MCF 10A (cell line): ENCODE measurements around the gene TAF4. TPM values are rescaled to one million over a fixed set of nuclear protein-coding genes. Genes with fewer than 3 reads are reported as not detected.

Experiments
- BruUV-seq: library from RNA; stranded (reverse); fragments of 400-500 nt; replicated peaks from 2 replicates; lab custom pipeline; 2021; lab: Mats Ljungman, UMichigan
- CTCF ChIA-PET: fragments of 300-600 bp; sonication (Branson Sonifier 250); formaldehyde crosslinking; extraction: SDS; loops from one replicate; lab custom pipeline; 2021; ENCODE audit warnings: antibody characterized with exemption, inconsistent platforms; lab: Yijun Ruan, JAX
- POLR2A ChIA-PET: fragments of 300-600, 350-650 bp; sonication (Branson Sonifier 250); formaldehyde crosslinking; extraction: SDS; loops from one replicate; lab custom pipeline; 2020; ENCODE audit warnings: antibody characterized with exemption, inconsistent platforms; lab: Yijun Ruan, JAX
- DNase-seq: peaks from one replicate; pipeline ENCODE4 v3.0.0-alpha.2; 2018; ENCODE audit not compliant: unreplicated experiment
- H3K27ac Mint-ChIP-seq: one replicate; pipeline ENCODE4 v1.8.0; 2022; ENCODE audit warnings: mild to moderate bottlenecking, low read depth, mixed read lengths; ENCODE audit not compliant: unreplicated experiment
- H3K27me3 Mint-ChIP-seq: one replicate; pipeline ENCODE4 v1.8.0; 2022; ENCODE audit warnings: mixed read lengths; ENCODE audit not compliant: insufficient read depth, unreplicated experiment
- H3K36me3 Mint-ChIP-seq: one replicate; pipeline ENCODE4 v1.8.0; 2022; ENCODE audit warnings: mild to moderate bottlenecking, moderate library complexity, mixed read lengths; ENCODE audit not compliant: insufficient read depth, unreplicated experiment
- H3K4me1 Mint-ChIP-seq: one replicate; pipeline ENCODE4 v1.8.0; 2022; ENCODE audit warnings: mixed read lengths; ENCODE audit not compliant: insufficient read depth, unreplicated experiment
- H3K4me3 Mint-ChIP-seq: one replicate; pipeline ENCODE4 v1.8.0; 2022; ENCODE audit warnings: mild to moderate bottlenecking, moderate library complexity, mixed read lengths; ENCODE audit not compliant: unreplicated experiment
- H3K9me3 Mint-ChIP-seq: one replicate; pipeline ENCODE4 v1.8.0; 2022; ENCODE audit warnings: mixed read lengths; ENCODE audit not compliant: unreplicated experiment
- intact Hi-C: fragments of 100-400 bp; cut with micrococcal nuclease; formaldehyde crosslinking; loops from 2 replicates; pipeline ENCODE4 v1.14.1; 2022
- total RNA-seq: library from RNA; stranded (reverse); gene quantifications from 2 replicates; pipeline ENCODE4 v1.2.3, GENCODE V29; 2022
- TF ChIP-seq, protein P1 (sequence below): fragments of 200-600 bp; IDR thresholded peaks from one replicate; pipeline ENCODE4 v1.8.0; 2022; ENCODE audit warnings: antibody characterized with exemption, mild to moderate bottlenecking; ENCODE audit not compliant: unreplicated experiment

The TAF4 gene
- total RNA-seq, 1 experiment from 2014 or later: 15.9 TPM

DNA sequence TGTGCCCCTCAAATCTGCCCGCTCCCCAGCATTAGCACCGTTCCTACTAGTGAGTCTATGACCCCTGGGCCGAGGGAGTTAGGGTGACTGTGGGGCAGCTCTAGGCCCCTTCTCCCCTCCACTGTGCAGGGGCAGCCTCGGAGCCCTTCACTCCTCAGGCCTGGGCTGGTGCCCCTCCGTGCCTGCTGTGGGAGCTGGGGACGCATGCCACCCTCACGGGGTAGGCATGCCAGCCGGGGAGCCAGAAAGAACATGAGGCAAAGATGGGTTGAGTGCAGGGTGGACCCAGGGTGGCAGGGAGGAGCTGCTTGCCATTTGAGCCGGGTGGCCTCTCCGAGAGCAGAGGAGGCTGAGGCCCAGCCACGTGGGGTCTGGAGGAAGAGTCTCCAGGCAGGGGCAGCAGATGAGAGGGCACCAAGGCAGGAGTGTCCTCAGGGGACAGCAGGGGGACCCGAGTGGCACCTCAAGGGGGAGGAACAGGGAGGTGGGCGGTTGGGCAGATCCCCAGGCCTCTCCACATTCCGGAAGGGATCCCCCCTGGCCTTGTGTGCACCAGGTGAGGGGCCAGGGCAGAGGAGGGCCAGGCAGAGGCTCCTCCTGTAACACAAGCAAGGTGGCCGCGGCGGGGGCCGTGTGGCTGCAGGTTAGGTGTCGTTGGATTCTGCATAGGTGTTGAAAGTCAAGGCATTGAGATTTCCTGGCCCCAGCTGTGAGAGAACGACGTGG lies 38.0 kb upstream of the TAF4 start:
- Mint-ChIP-seq H3K27ac (no peak overlapping the region), H3K4me3 (no peak overlapping the region), H3K4me1 (no peaks in the 10 kb centered on the region), H3K27me3 (no peaks in the 10 kb centered on the region), H3K9me3 (peaks cover 43% of the 10 kb centered on the region), H3K36me3 (no peaks in the 10 kb centered on the region)
- BruUV-seq: no TSS peak
- TF ChIP-seq, protein P1, sequence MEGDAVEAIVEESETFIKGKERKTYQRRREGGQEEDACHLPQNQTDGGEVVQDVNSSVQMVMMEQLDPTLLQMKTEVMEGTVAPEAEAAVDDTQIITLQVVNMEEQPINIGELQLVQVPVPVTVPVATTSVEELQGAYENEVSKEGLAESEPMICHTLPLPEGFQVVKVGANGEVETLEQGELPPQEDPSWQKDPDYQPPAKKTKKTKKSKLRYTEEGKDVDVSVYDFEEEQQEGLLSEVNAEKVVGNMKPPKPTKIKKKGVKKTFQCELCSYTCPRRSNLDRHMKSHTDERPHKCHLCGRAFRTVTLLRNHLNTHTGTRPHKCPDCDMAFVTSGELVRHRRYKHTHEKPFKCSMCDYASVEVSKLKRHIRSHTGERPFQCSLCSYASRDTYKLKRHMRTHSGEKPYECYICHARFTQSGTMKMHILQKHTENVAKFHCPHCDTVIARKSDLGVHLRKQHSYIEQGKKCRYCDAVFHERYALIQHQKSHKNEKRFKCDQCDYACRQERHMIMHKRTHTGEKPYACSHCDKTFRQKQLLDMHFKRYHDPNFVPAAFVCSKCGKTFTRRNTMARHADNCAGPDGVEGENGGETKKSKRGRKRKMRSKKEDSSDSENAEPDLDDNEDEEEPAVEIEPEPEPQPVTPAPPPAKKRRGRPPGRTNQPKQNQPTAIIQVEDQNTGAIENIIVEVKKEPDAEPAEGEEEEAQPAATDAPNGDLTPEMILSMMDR: no peak
- intact Hi-C loops: no loop called here
- POLR2A ChIA-PET: interaction anchor here (1.3 kb wide), 1 partner anchor 18 kb away, joined by 4 read pairs; the partner anchor contains the start of gene LSM14B
- no peak for DNase-seq
- CTCF ChIA-PET: interaction anchor here (1.0 to 1.2 kb wide), 2 partner anchors 10 to 14 kb away, joined by 3 read pairs; no protein-coding TSS in a partner anchor

DNA sequence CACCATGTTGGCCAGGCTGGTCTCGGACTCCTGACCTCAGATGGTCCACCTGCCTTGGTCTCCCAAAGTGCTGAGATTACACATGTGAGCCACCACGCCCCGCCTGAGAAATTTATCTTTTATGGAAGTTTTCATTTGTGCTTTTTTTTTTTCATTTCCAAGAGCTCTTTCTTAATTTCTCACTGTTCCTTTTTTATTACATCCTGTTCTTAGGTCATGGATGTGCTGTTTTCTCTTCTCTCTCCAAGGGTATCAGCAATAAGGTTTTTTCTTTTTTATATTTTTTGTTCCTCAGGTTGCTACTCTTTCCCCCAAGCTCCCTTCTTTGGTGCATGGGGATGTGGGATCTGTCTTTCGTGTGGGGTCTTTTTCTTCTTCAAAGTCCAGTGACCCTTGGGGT lies 35.4 kb upstream of the TAF4 start:
- Mint-ChIP-seq H3K27ac (no peak overlapping the region), H3K36me3 (no peaks in the 10 kb centered on the region), H3K9me3 (peaks cover 22% of the 10 kb centered on the region), H3K4me1 (no peaks in the 10 kb centered on the region), H3K4me3 (no peak overlapping the region), H3K27me3 (no peaks in the 10 kb centered on the region)
- POLR2A ChIA-PET: interaction anchor here (1.1 kb wide), 1 partner anchor 21 kb away, joined by 3 read pairs; no protein-coding TSS in a partner anchor
- TF ChIP-seq, protein P1: no peak
- BruUV-seq: no TSS peak
- CTCF ChIA-PET: no interaction called here
- DNase-seq: no peak
- intact Hi-C loops: no loop called here

DNA sequence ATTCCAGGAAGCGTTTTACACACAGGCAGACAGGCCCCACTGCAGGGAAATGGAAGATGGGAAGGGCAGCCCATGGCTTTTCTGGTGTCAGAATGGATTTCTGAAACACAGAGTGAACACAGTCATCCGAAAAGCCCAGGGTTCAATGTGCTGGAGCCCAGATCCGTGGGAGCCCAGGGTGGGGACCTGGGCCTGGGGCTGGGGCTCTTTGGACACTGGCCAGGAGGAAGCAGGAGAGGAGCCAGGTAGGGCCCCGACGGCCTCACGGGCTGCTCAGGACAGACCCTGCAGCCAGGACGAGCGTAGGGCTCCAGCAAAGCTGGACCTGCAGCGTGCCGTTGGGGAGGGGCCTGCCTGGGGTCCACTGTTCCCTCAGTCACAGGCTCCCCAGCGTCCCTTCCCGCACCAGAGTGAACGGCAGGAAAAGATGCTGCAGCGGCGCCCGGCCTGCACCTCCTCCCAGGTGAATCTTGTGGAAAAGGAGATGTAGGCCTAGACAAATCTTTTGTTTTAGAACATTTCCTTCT lies 32.3 kb upstream of the TAF4 start:
- Mint-ChIP-seq H3K27me3 (peaks cover 2% of the 10 kb centered on the region), H3K9me3 (peaks cover 13% of the 10 kb centered on the region), H3K36me3 (no peaks in the 10 kb centered on the region), H3K4me1 (no peaks in the 10 kb centered on the region), H3K27ac (no peak overlapping the region), H3K4me3 (no peak overlapping the region)
- ChIA-PET CTCF (no interaction called here), POLR2A (no interaction called here)
- BruUV-seq: no TSS peak
- DNase-seq: no peak
- intact Hi-C loops: no loop called here
- TF ChIP-seq, protein P1: no peak
